K562 (cell line): ENCODE results near the gene INVS. TPM values are rescaled to one million over a fixed set of nuclear protein-coding genes. Genes with fewer than 3 reads are reported as not detected.

ENCODE experiments used
- ATF1 ChIP-seq, 2 experiments: fragments of 450-650 bp in 1 of 2; IDR thresholded peaks; 2 replicates each; pipeline ENCODE4 v1.6.1; 2016; ENCODE audit warnings: missing compliant biosample characterization in 1 of 2, missing genetic modification characterization in 1 of 2
- EP400 ChIP-seq: fragments of 450-650 bp; IDR thresholded peaks from 2 replicates; pipeline ENCODE4 v1.6.1; 2017; ENCODE audit warnings: antibody characterized with exemption, mild to moderate bottlenecking, moderate library complexity
- ETV1 ChIP-seq: fragments of 450-650 bp; conservative IDR thresholded peaks from 2 replicates; pipeline ENCODE4 v1.6.1; 2016; ENCODE audit warnings: missing genetic modification characterization, control low read depth, low read depth, missing compliant biosample characterization
- GATA2 ChIP-seq: sonication (generic); formaldehyde crosslinking; IDR thresholded peaks from 2 replicates; pipeline ENCODE4 v1.4.0; 2020; ENCODE audit warnings: mild to moderate bottlenecking, missing genetic modification reagents
- HINFP ChIP-seq: fragments of 450-650 bp; conservative IDR thresholded peaks from 2 replicates; pipeline ENCODE4 v1.6.1; 2016; ENCODE audit warnings: missing genetic modification characterization, low read depth, mild to moderate bottlenecking, control low read depth, missing compliant biosample characterization
- MAFG ChIP-seq: fragments of 450-650 bp; conservative IDR thresholded peaks from 2 replicates; pipeline ENCODE4 v1.6.1; 2016; ENCODE audit warnings: missing genetic modification characterization, missing compliant biosample characterization
- MEIS2 ChIP-seq: fragments of 450-650 bp; IDR thresholded peaks from 2 replicates; pipeline ENCODE4 v1.6.1; 2014; ENCODE audit warnings: mild to moderate bottlenecking; ENCODE audit not compliant: partially characterized antibody
- PHB2 ChIP-seq: fragments of 450-650 bp; IDR thresholded peaks from 2 replicates; pipeline ENCODE4 v1.6.1; 2017; ENCODE audit warnings: low read depth
- POLR2B ChIP-seq: fragments of 450-650 bp; IDR thresholded peaks from 2 replicates; pipeline ENCODE4 v1.6.1; 2018; ENCODE audit warnings: low read depth; ENCODE audit not compliant: partially characterized antibody
- SIN3A ChIP-seq, 2 experiments: fragments of 150-350 bp in 1 of 2; IDR thresholded peaks; 2 replicates each; pipeline ENCODE4 v1.6.1; 2011 to 2016; ENCODE audit warnings: borderline replicate concordance in 2 of 2, low read depth in 2 of 2, low read length in 2 of 2, mild to moderate bottlenecking in 2 of 2, moderate library complexity in 2 of 2; ENCODE audit not compliant: control insufficient read depth in 1 of 2
- SIX5 ChIP-seq, 2 experiments: IDR thresholded peaks; 2 replicates each; pipeline ENCODE4 v1.6.1; 2011; ENCODE audit warnings: low read length in 2 of 2, borderline replicate concordance in 1 of 2, low read depth in 1 of 2, mild to moderate bottlenecking in 1 of 2, moderate library complexity in 1 of 2; ENCODE audit not compliant: insufficient read depth in 1 of 2
- SMARCE1 ChIP-seq: fragments of 450-650 bp; IDR thresholded peaks from 2 replicates; pipeline ENCODE4 v1.7.1; 2016; ENCODE audit warnings: mild to moderate bottlenecking
- STAT5A ChIP-seq: IDR thresholded peaks from 2 replicates; pipeline ENCODE4 v1.6.1; 2012; ENCODE audit warnings: low read length, inconsistent platforms, borderline replicate concordance
- TSC22D4 ChIP-seq: fragments of 450-650 bp; IDR thresholded peaks from 2 replicates; pipeline ENCODE4 v1.6.1; 2016; ENCODE audit warnings: missing genetic modification characterization, missing biosample characterization, control low read depth
- ZNF316 ChIP-seq: fragments of 450-650 bp; IDR thresholded peaks from 2 replicates; pipeline ENCODE4 v1.6.1; 2016
- polyA plus RNA-seq, 8 experiments: library from polyadenylated mRNA; depleted of rRNA in 4 of 8; stranded (reverse) in 5 of 8; unstranded in 3 of 8; fragments of >200 nt; fragmentation: Nextera tagmentation in 2 of 8; fragmentation: Illumina TruSeq in 1 of 8; extraction: Ambion mirVana in 2 of 8; extraction: Trizol in 1 of 8; gene quantifications; 2 replicates each; pipeline versions ENCODE4 v1.2.1 to v1.2.3, GENCODE V29; 2011 to 2014; ENCODE audit warnings: inconsistent platforms in 1 of 8, missing spikeins in 1 of 8
- total RNA-seq, 7 experiments: library from RNA; depleted of rRNA in 6 of 7; stranded (reverse); fragments of >200 nt in 6 of 7; fragmentation: Illumina TruSeq in 2 of 7; extraction: Trizol in 2 of 7; gene quantifications; 2 replicates each; pipeline versions ENCODE4 v1.2.1 to v1.2.3, GENCODE V29; 2011 to 2021; ENCODE audit warnings: low replicate concordance in 1 of 7
- TF ChIP-seq, protein P1 (sequence below), 2 experiments: fragments of 150-350 bp in 1 of 2; IDR thresholded peaks; 2 replicates each; pipeline ENCODE4 v1.6.1; 2012 to 2016; ENCODE audit warnings: low read depth in 2 of 2, low read length in 2 of 2, mild to moderate bottlenecking in 1 of 2, moderate library complexity in 1 of 2
- TF ChIP-seq, protein P2 (sequence below), 2 experiments: fragments of 450-650 bp; conservative IDR thresholded peaks; 2 replicates each; pipeline ENCODE4 v1.6.1; 2017; ENCODE audit warnings: mild to moderate bottlenecking in 2 of 2, moderate library complexity in 2 of 2

INVS gene
- total and polyA plus RNA-seq, 9 of the 15 experiments (the other 6 are each of a cell fraction or from before 2014, with no cell fraction given) = 0.77 to 18.5 (median 10.0) TPM

DNA sequence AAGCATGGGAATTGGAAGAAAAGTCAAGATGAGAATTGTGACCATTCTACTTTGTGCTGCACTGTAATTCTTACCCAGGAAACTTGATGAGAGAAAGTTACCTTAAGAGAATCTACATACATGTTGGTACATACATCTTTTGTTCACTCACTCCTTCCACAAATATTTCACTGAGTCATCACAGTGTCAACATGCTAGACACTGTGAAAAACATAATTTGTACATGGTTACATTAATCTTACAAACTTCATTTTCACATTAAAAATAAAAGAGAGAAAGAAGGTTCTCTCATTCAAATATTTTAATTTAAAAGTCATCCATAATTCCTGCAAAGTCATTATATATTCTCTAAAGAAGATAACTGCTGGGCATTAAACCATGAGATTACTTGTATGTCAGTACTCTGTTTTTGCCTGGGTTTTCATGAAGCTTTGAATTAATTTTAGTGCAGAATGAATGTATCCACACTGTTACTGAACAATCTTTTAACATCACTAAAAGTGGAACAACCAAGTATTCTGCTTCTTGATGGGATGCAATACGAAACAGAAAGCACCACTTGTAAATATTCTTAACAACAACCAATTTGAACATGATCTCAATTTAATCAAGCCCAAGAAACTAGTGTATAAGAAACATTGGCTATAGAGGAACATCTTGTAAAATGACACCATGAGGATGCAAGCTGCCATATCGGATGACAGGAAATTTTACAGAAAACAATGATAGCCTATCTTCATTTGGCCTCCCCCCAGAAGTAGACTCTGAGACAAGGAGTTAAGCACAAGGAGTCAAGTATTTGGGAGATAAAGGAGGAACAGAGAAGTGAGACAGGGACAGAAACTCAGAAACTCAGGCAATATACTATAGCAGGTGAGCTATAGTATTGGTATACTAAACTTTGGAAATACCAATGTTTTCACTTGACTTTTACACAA lies 28.7 kb upstream of the INVS start (continued):
- peak; percentile 71; the same call in 1 of the 2 replicates for TF ChIP-seq SMARCE1
- no peak for TF ChIP-seq PHB2
- TF ChIP-seq HINFP (tag) = no peak
- peak; percentile 62 for TF ChIP-seq MAFG (tag)
- TF ChIP-seq, protein P1, sequence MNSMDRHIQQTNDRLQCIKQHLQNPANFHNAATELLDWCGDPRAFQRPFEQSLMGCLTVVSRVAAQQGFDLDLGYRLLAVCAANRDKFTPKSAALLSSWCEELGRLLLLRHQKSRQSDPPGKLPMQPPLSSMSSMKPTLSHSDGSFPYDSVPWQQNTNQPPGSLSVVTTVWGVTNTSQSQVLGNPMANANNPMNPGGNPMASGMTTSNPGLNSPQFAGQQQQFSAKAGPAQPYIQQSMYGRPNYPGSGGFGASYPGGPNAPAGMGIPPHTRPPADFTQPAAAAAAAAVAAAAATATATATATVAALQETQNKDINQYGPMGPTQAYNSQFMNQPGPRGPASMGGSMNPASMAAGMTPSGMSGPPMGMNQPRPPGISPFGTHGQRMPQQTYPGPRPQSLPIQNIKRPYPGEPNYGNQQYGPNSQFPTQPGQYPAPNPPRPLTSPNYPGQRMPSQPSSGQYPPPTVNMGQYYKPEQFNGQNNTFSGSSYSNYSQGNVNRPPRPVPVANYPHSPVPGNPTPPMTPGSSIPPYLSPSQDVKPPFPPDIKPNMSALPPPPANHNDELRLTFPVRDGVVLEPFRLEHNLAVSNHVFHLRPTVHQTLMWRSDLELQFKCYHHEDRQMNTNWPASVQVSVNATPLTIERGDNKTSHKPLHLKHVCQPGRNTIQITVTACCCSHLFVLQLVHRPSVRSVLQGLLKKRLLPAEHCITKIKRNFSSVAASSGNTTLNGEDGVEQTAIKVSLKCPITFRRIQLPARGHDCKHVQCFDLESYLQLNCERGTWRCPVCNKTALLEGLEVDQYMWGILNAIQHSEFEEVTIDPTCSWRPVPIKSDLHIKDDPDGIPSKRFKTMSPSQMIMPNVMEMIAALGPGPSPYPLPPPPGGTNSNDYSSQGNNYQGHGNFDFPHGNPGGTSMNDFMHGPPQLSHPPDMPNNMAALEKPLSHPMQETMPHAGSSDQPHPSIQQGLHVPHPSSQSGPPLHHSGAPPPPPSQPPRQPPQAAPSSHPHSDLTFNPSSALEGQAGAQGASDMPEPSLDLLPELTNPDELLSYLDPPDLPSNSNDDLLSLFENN (IDR thresholded peaks at IDR 0.05; ENCODE audit: low read depth in 2 of 2, low read length in 2 of 2) = no peak
- TF ChIP-seq SIX5 (IDR thresholded peaks at IDR 0.05; ENCODE audit: borderline replicate concordance in 1 of 2, insufficient read depth in 1 of 2, low read depth in 1 of 2, low read length in 2 of 2) = no peak
- no peak for TF ChIP-seq ETV1 (tag)
- TF ChIP-seq TSC22D4 (tag) = no peak
- TF ChIP-seq SIN3A (IDR thresholded peaks at IDR 0.05; ENCODE audit: borderline replicate concordance in 2 of 2, control insufficient read depth in 1 of 2, low read depth in 2 of 2, low read length in 2 of 2) = no peak
- TF ChIP-seq ZNF316 = peak; percentile 86
- TF ChIP-seq MEIS2 = peak; percentile 38
- TF ChIP-seq STAT5A = peak; percentile 69; the same call in 1 of the 2 replicates
- peak; percentile 55; the same call in 1 of the 2 replicates for TF ChIP-seq GATA2
- no peak for TF ChIP-seq POLR2B
- TF ChIP-seq, protein P2, sequence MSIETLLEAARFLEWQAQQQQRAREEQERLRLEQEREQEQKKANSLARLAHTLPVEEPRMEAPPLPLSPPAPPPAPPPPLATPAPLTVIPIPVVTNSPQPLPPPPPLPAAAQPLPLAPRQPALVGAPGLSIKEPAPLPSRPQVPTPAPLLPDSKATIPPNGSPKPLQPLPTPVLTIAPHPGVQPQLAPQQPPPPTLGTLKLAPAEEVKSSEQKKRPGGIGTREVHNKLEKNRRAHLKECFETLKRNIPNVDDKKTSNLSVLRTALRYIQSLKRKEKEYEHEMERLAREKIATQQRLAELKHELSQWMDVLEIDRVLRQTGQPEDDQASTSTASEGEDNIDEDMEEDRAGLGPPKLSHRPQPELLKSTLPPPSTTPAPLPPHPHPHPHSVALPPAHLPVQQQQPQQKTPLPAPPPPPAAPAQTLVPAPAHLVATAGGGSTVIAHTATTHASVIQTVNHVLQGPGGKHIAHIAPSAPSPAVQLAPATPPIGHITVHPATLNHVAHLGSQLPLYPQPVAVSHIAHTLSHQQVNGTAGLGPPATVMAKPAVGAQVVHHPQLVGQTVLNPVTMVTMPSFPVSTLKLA (conservative IDR thresholded peaks at IDR 0.05) = peak; percentile 15 to 38; a peak in 1 of 4 replicates
- peak; percentile 41; the same call in 1 of the 2 replicates for TF ChIP-seq EP400
- no peak for TF ChIP-seq ATF1 (CRISPR knock-in tag; IDR thresholded peaks at IDR 0.05)
- TF ChIP-seq ATF1 (tag; IDR thresholded peaks at IDR 0.05) = peak; percentile 44; the same call in 1 of the 2 replicates
